Measurements from ENCODE around the gene AGR3. TPM values are rescaled to one million over a fixed set of nuclear protein-coding genes. Genes with fewer than 3 reads are reported as not detected.

The AGR3 gene
- total RNA-seq, 1 donor from 2014 or later: not detected

GRCh38 chr7:16916105-16916639, 34.4 kb upstream of the AGR3 start:
- Mint-ChIP-seq H3K27me3 (ENCODE audit: low read depth) (peaks cover 8% of the 10 kb centered on the region), H3K36me3 (ENCODE audit: low read depth) (no peaks in the 10 kb centered on the region), H3K4me3 (ENCODE audit: low read depth) (no peak overlapping the region), H3K27ac (no peak overlapping the region), H3K9me3 (no peaks in the 10 kb centered on the region), H3K4me1 (ENCODE audit: low read depth) (peaks cover 19% of the 10 kb centered on the region)
- intact Hi-C loops (cut with micrococcal nuclease): loop anchor here (2.0 to 10.0 kb wide), 5 partner anchors 25 to 1026 kb away; partner anchors contain the start of genes ANKMY2, BZW2 and SNX13
- DNase-seq (ENCODE audit: low spot score): no peak

GRCh38 chr7:16915405-16915804, 33.6 kb upstream of the AGR3 start:
- H3K4me3 Mint-ChIP-seq (ENCODE audit: low read depth): no peak overlapping the region
- H3K9me3 Mint-ChIP-seq: no peaks in the 10 kb centered on the region
- H3K36me3 Mint-ChIP-seq (ENCODE audit: low read depth): no peaks in the 10 kb centered on the region
- intact Hi-C loops (cut with micrococcal nuclease): loop anchor here (5.0 to 10.0 kb wide), 4 partner anchors 218 to 1027 kb away; partner anchors contain the start of genes ANKMY2, BZW2 and SNX13
- peaks cover 14% of the 10 kb centered on the region for H3K27me3 Mint-ChIP-seq (ENCODE audit: low read depth)
- no peak overlapping the region for H3K27ac Mint-ChIP-seq
- DNase-seq (ENCODE audit: low spot score): no peak
- peaks cover 19% of the 10 kb centered on the region for H3K4me1 Mint-ChIP-seq (ENCODE audit: low read depth)

- Mint-ChIP-seq H3K9me3 (no peaks in the 10 kb centered on the region), H3K4me1 (ENCODE audit: low read depth) (peaks cover 19% of the 10 kb centered on the region), H3K27me3 (ENCODE audit: low read depth) (peaks cover 17% of the 10 kb centered on the region), H3K4me3 (ENCODE audit: low read depth) (no peak overlapping the region), H3K27ac (no peak overlapping the region), H3K36me3 (ENCODE audit: low read depth) (no peaks in the 10 kb centered on the region)
- intact Hi-C loops (cut with micrococcal nuclease): loop anchor here (5.0 to 10.0 kb wide), 4 partner anchors 217 to 1028 kb away; partner anchors contain the start of genes ANKMY2, BZW2 and SNX13
- no peak for DNase-seq (ENCODE audit: low spot score)
Measured at GRCh38 chr7:16914771-16915170, 33.0 kb upstream of the AGR3 start.

- H3K9me3 Mint-ChIP-seq: no peaks in the 10 kb centered on the region
- H3K36me3 Mint-ChIP-seq (ENCODE audit: low read depth): no peaks in the 10 kb centered on the region
- H3K4me1 Mint-ChIP-seq (ENCODE audit: low read depth): peaks cover 19% of the 10 kb centered on the region
- peaks cover 23% of the 10 kb centered on the region for H3K27me3 Mint-ChIP-seq (ENCODE audit: low read depth)
- no peak for DNase-seq (ENCODE audit: low spot score)
- H3K27ac Mint-ChIP-seq: no peak overlapping the region
- H3K4me3 Mint-ChIP-seq (ENCODE audit: low read depth): no peak overlapping the region
- intact Hi-C loops (cut with micrococcal nuclease): loop anchor here (10.0 kb wide), 1 partner anchor 269 kb away; the partner anchor contains the start of genes ANKMY2 and BZW2
Measured at GRCh38 chr7:16913643-16914042, 31.9 kb upstream of the AGR3 start.

GRCh38 chr7:16912540-16912939, 30.8 kb upstream of the AGR3 start:
- H3K27me3 Mint-ChIP-seq (ENCODE audit: low read depth): peaks cover 25% of the 10 kb centered on the region
- H3K27ac Mint-ChIP-seq: no peak overlapping the region
- H3K4me3 Mint-ChIP-seq (ENCODE audit: low read depth): no peak overlapping the region
- no peaks in the 10 kb centered on the region for H3K36me3 Mint-ChIP-seq (ENCODE audit: low read depth)
- intact Hi-C loops (cut with micrococcal nuclease): loop anchor here (10.0 kb wide), 1 partner anchor 268 kb away; the partner anchor contains the start of genes ANKMY2 and BZW2
- H3K9me3 Mint-ChIP-seq: no peaks in the 10 kb centered on the region
- H3K4me1 Mint-ChIP-seq (ENCODE audit: low read depth): peaks cover 17% of the 10 kb centered on the region
- no peak for DNase-seq (ENCODE audit: low spot score)

GRCh38 chr7:16908561-16908960, 26.8 kb upstream of the AGR3 start:
- no peaks in the 10 kb centered on the region for H3K4me1 Mint-ChIP-seq (ENCODE audit: low read depth)
- no peak for DNase-seq (ENCODE audit: low spot score)
- no peaks in the 10 kb centered on the region for H3K9me3 Mint-ChIP-seq
- peaks cover 45% of the 10 kb centered on the region for H3K27me3 Mint-ChIP-seq (ENCODE audit: low read depth)
- H3K4me3 Mint-ChIP-seq (ENCODE audit: low read depth): no peak overlapping the region
- no peak overlapping the region for H3K27ac Mint-ChIP-seq
- intact Hi-C loops (cut with micrococcal nuclease): no loop called here
- H3K36me3 Mint-ChIP-seq (ENCODE audit: low read depth): no peaks in the 10 kb centered on the region

- Mint-ChIP-seq H3K4me1 (ENCODE audit: low read depth) (no peaks in the 10 kb centered on the region), H3K4me3 (ENCODE audit: low read depth) (no peak overlapping the region), H3K27ac (no peak overlapping the region), H3K36me3 (ENCODE audit: low read depth) (no peaks in the 10 kb centered on the region), H3K27me3 (ENCODE audit: low read depth) (peaks cover 43% of the 10 kb centered on the region), H3K9me3 (no peaks in the 10 kb centered on the region)
- no peak for DNase-seq (ENCODE audit: low spot score)
- intact Hi-C loops (cut with micrococcal nuclease): no loop called here
Measured at GRCh38 chr7:16905300-16906044, 23.7 kb upstream of the AGR3 start.

- H3K4me3 Mint-ChIP-seq (ENCODE audit: low read depth): no peak overlapping the region
- H3K36me3 Mint-ChIP-seq (ENCODE audit: low read depth): no peaks in the 10 kb centered on the region
- no peaks in the 10 kb centered on the region for H3K4me1 Mint-ChIP-seq (ENCODE audit: low read depth)
- H3K27ac Mint-ChIP-seq: no peak overlapping the region
- intact Hi-C loops (cut with micrococcal nuclease): no loop called here
- peaks cover 34% of the 10 kb centered on the region for H3K27me3 Mint-ChIP-seq (ENCODE audit: low read depth)
- DNase-seq (ENCODE audit: low spot score): no peak
- H3K9me3 Mint-ChIP-seq: no peaks in the 10 kb centered on the region
Measured at GRCh38 chr7:16904076-16904475, 22.3 kb upstream of the AGR3 start.

- no peak overlapping the region for H3K4me3 Mint-ChIP-seq (ENCODE audit: low read depth)
- H3K36me3 Mint-ChIP-seq (ENCODE audit: low read depth): no peaks in the 10 kb centered on the region
- no peak for DNase-seq (ENCODE audit: low spot score)
- no peak overlapping the region for H3K27ac Mint-ChIP-seq
- H3K4me1 Mint-ChIP-seq (ENCODE audit: low read depth): no peaks in the 10 kb centered on the region
- H3K27me3 Mint-ChIP-seq (ENCODE audit: low read depth): peaks cover 16% of the 10 kb centered on the region
- intact Hi-C loops (cut with micrococcal nuclease): no loop called here
- H3K9me3 Mint-ChIP-seq: no peaks in the 10 kb centered on the region
Measured at GRCh38 chr7:16900209-16900768, 18.5 kb upstream of the AGR3 start.

GRCh38 chr7:16891874-16892643, 10.3 kb upstream of the AGR3 start:
- Mint-ChIP-seq H3K27ac (no peak overlapping the region), H3K36me3 (ENCODE audit: low read depth) (no peaks in the 10 kb centered on the region), H3K9me3 (no peaks in the 10 kb centered on the region), H3K27me3 (ENCODE audit: low read depth) (peaks cover 12% of the 10 kb centered on the region), H3K4me3 (ENCODE audit: low read depth) (no peak overlapping the region), H3K4me1 (ENCODE audit: low read depth) (peaks cover 10% of the 10 kb centered on the region)
- no peak for DNase-seq (ENCODE audit: low spot score)
- intact Hi-C loops (cut with micrococcal nuclease): loop anchor here (2.0 kb wide), 1 partner anchor 25 kb away; no protein-coding TSS in a partner anchor

- DNase-seq (ENCODE audit: low spot score): no peak
- Mint-ChIP-seq H3K27me3 (ENCODE audit: low read depth) (peaks cover 12% of the 10 kb centered on the region), H3K27ac (no peak overlapping the region), H3K4me3 (ENCODE audit: low read depth) (no peak overlapping the region), H3K9me3 (no peaks in the 10 kb centered on the region), H3K36me3 (ENCODE audit: low read depth) (no peaks in the 10 kb centered on the region), H3K4me1 (ENCODE audit: low read depth) (peaks cover 10% of the 10 kb centered on the region)
- intact Hi-C loops (cut with micrococcal nuclease): loop anchor here (2.0 kb wide), 1 partner anchor 25 kb away; no protein-coding TSS in a partner anchor
Measured at GRCh38 chr7:16891338-16891737, 9.6 kb upstream of the AGR3 start.

- peaks cover 14% of the 10 kb centered on the region for H3K27me3 Mint-ChIP-seq (ENCODE audit: low read depth)
- no peak overlapping the region for H3K27ac Mint-ChIP-seq
- H3K4me1 Mint-ChIP-seq (ENCODE audit: low read depth): peaks cover 10% of the 10 kb centered on the region
- no peak for DNase-seq (ENCODE audit: low spot score)
- H3K9me3 Mint-ChIP-seq: no peaks in the 10 kb centered on the region
- no peak overlapping the region for H3K4me3 Mint-ChIP-seq (ENCODE audit: low read depth)
- H3K36me3 Mint-ChIP-seq (ENCODE audit: low read depth): no peaks in the 10 kb centered on the region
- intact Hi-C loops (cut with micrococcal nuclease): loop anchor here (2.0 kb wide), 1 partner anchor 27 kb away; no protein-coding TSS in a partner anchor
Measured at GRCh38 chr7:16889851-16890415, 8.2 kb upstream of the AGR3 start.

Measured in activated T-helper 2 cell treated with anti-CD3 and anti-CD28 coated beads, Interferon-gamma antibody, Interleukin-2, Interleukin-4, amounts not matched to agents 10 μg/mL and 5 μg/mL and 100 μg/mL, durations not matched to agents 14 hours and 24 hours and 36 hours (primary cell).